GM19023 (cell line): Measurements from ENCODE around the gene EXOSC2.

ENCODE experiments used
- ATAC-seq: cut with Tn5 transposase; IDR thresholded peaks from one replicate; pipeline ENCODE4 v1.9.1; 2021; ENCODE audit warnings: mild to moderate bottlenecking, moderate library complexity; ENCODE audit not compliant: unreplicated experiment

Gene EXOSC2

GRCh38 chr9:130735566-130735965 is 42.0 kb downstream of the EXOSC2 start:
- ATAC-seq: no peak

GRCh38 chr9:130736834-130737233 is 43.3 kb downstream of the EXOSC2 start:
- no peak for ATAC-seq

GRCh38 chr9:130738281-130738680 is 44.7 kb downstream of the EXOSC2 start:
- no peak for ATAC-seq

GRCh38 chr9:130739081-130739480 is 45.5 kb downstream of the EXOSC2 start:
- no peak for ATAC-seq

- ATAC-seq: no peak
Measured at GRCh38 chr9:130740218-130741023, 46.8 kb downstream of the EXOSC2 start.

- no peak for ATAC-seq
Measured at GRCh38 chr9:130741024-130741305, 47.4 kb downstream of the EXOSC2 start.

GRCh38 chr9:130741831-130742449 is 48.4 kb downstream of the EXOSC2 start:
- ATAC-seq: no peak

GRCh38 chr9:130743656-130744055 is 50.1 kb downstream of the EXOSC2 start:
- ATAC-seq: no peak

- ATAC-seq: no peak
Measured at GRCh38 chr9:130745210-130745800, 51.7 kb downstream of the EXOSC2 start.

GRCh38 chr9:130745829-130746228 is 52.2 kb downstream of the EXOSC2 start:
- ATAC-seq: no peak

- no peak for ATAC-seq
Measured at GRCh38 chr9:130746434-130747212, 53.0 kb downstream of the EXOSC2 start.

- no peak for ATAC-seq
Measured at GRCh38 chr9:130751631-130752355, 58.2 kb downstream of the EXOSC2 start.
